ENCODE results near the gene WNT3A.

DNA sequence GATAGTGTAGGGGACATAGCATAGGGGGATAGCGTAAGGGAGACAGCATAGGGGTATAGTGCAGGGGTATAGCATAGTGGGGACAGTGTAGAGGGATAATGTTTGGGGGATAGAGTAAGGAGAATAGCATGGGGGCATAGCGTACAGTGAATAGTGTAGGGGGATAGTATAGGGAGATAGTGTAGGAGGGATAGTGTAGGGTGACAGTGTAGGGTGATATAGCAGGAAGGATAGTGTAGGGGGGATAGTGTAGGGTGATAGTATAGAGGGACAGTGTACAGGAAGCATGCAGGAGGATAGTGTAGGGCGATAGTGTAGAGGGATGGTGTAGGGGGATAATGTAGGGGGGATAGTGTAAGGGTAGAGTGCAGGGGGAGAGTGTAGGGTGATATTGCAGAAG is 64.1 kb downstream of the WNT3A start:
- TF ChIP-seq, protein P1, sequence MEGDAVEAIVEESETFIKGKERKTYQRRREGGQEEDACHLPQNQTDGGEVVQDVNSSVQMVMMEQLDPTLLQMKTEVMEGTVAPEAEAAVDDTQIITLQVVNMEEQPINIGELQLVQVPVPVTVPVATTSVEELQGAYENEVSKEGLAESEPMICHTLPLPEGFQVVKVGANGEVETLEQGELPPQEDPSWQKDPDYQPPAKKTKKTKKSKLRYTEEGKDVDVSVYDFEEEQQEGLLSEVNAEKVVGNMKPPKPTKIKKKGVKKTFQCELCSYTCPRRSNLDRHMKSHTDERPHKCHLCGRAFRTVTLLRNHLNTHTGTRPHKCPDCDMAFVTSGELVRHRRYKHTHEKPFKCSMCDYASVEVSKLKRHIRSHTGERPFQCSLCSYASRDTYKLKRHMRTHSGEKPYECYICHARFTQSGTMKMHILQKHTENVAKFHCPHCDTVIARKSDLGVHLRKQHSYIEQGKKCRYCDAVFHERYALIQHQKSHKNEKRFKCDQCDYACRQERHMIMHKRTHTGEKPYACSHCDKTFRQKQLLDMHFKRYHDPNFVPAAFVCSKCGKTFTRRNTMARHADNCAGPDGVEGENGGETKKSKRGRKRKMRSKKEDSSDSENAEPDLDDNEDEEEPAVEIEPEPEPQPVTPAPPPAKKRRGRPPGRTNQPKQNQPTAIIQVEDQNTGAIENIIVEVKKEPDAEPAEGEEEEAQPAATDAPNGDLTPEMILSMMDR (IDR thresholded peaks at IDR 0.05): no peak
- no peak for TF ChIP-seq POLR2A (IDR thresholded peaks at IDR 0.05)
